Stimulated activated CD4-positive, alpha-beta T cell treated with anti-CD3 and anti-CD28 coated beads, Interleukin-1b, Interleukin-23, amount 100 ng/mL, for 1 hour (primary cell): ENCODE results near the gene GIPC1.
A peak's percentile ranks its signal among the peaks of the same experiment; 100 is the strongest.
"Not testable (repeated sequence)": the region's sequence is repeated elsewhere in the genome, so short reads cannot be mapped to it uniquely, and the experiment has no call there.

Experiments used
- DNase-seq, 2 donors: peaks; one replicate each; pipeline ENCODE4 v3.0.0-alpha.2; 2020; ENCODE audit warnings: low read depth in 2 of 2

GIPC1 gene

GRCh38 chr19:14496029-14496833, at the start of gene GIPC1:
Gene GIPC1 (minus strand): TSS chr19:14496127. CDS start chr19:14482976, 13,151 bp downstream.
- DNase-seq = peak; percentile 54 to 71

- no peak for DNase-seq
These were observed 49.8 kb upstream of the GIPC1 start for GRCh38 chr19:14545716-14546082.

GRCh38 chr19:14544977-14545715, 49.2 kb upstream of the GIPC1 start:
- DNase-seq = no peak

GRCh38 chr19:14544047-14544446, 48.1 kb upstream of the GIPC1 start:
- no peak for DNase-seq

GRCh38 chr19:14542711-14543328, 46.9 kb upstream of the GIPC1 start:
- no peak for DNase-seq

- not testable (repeated sequence) for DNase-seq
These were observed 46.1 kb upstream of the GIPC1 start for GRCh38 chr19:14541979-14542378.

- DNase-seq = no peak
These were observed 45.0 kb upstream of the GIPC1 start for GRCh38 chr19:14540741-14541525.

GRCh38 chr19:14536926-14537692, 41.2 kb upstream of the GIPC1 start:
- DNase-seq = no peak

GRCh38 chr19:14533450-14533849, 37.5 kb upstream of the GIPC1 start:
- no peak for DNase-seq

- no peak for DNase-seq
These were observed 34.6 kb upstream of the GIPC1 start for GRCh38 chr19:14530506-14530905.

GRCh38 chr19:14530005-14530348, 34.0 kb upstream of the GIPC1 start:
- DNase-seq = no peak

GRCh38 chr19:14529254-14530004, 33.5 kb upstream of the GIPC1 start, which contains the start of gene TECR:
Gene TECR (plus strand): TSS chr19:14529594. CDS start chr19:14529697, 103 bp downstream.
- peak; percentile 100 for DNase-seq

GRCh38 chr19:14528419-14529253, 32.7 kb upstream of the GIPC1 start:
- DNase-seq = no peak

GRCh38 chr19:14526423-14526822, 30.5 kb upstream of the GIPC1 start:
- no peak for DNase-seq

GRCh38 chr19:14525729-14526128, 29.8 kb upstream of the GIPC1 start:
- DNase-seq = no peak

- no peak for DNase-seq
These were observed 24.6 kb upstream of the GIPC1 start for GRCh38 chr19:14520543-14520942.

- no peak for DNase-seq
These were observed 24.0 kb upstream of the GIPC1 start for GRCh38 chr19:14519860-14520407.

- DNase-seq = no peak
These were observed 23.4 kb upstream of the GIPC1 start for GRCh38 chr19:14519245-14519859.
